ENCODE measurements around the gene SUN1.

GRCh38 chr7:815284-816216 is 16.7 kb upstream of the SUN1 start:
- TF ChIP-seq CTCF (IDR thresholded peaks at IDR 0.05) (no peak), POLR2A (IDR thresholded peaks at IDR 0.05) (no peak), EP300 (IDR thresholded peaks at IDR 0.05) (no peak)

Data from suprapubic skin (tissue), 3 donors.